GM12878 (cell line): ENCODE results near the gene CCSER1.

Experiments used
- BCL3 ChIP-seq: IDR thresholded peaks from 2 replicates; pipeline ENCODE4 v1.6.1; 2011; ENCODE audit warnings: borderline replicate concordance, low read depth, mild to moderate bottlenecking, moderate library complexity, low read length; ENCODE audit not compliant: insufficient read depth, poor library complexity, severe bottlenecking
- CREB1 ChIP-seq: IDR thresholded peaks from 2 replicates; pipeline ENCODE4 v1.6.1; 2012; ENCODE audit warnings: low read depth, mild to moderate bottlenecking, inconsistent platforms
- ETV6 ChIP-seq, 2 experiments: fragments of 450-650 bp in 1 of 2; IDR thresholded peaks in 1 of 2; conservative IDR thresholded peaks in 1 of 2; 2 replicates each; pipeline ENCODE4 v1.6.1; 2014; ENCODE audit warnings: antibody characterized with exemption in 1 of 2, borderline replicate concordance in 1 of 2, low read depth in 1 of 2, mild to moderate bottlenecking in 1 of 2, moderate library complexity in 1 of 2
- EZH2 ChIP-seq: IDR thresholded peaks from 2 replicates; pipeline ENCODE4 v1.6.1; 2012; ENCODE audit warnings: low read depth, mild to moderate bottlenecking, control low read depth, inconsistent platforms, low read length, borderline replicate concordance; ENCODE audit not compliant: control insufficient read depth
- KDM1A ChIP-seq: fragments of 200-600 bp; sonication (generic); IDR thresholded peaks from 2 replicates; pipeline ENCODE4 v1.6.1; 2016; ENCODE audit warnings: borderline replicate concordance
- MYC ChIP-seq: IDR thresholded peaks from 2 replicates; pipeline ENCODE4 v1.6.1; 2011; ENCODE audit warnings: mild to moderate bottlenecking, low read length, moderate library complexity, inconsistent platforms; ENCODE audit not compliant: insufficient read depth, insufficient replicate concordance, insufficient read length, severe bottlenecking
- NR2C2 ChIP-seq: IDR thresholded peaks from 2 replicates; pipeline ENCODE4 v1.6.1; 2011; ENCODE audit warnings: borderline replicate concordance, low read depth; ENCODE audit not compliant: control insufficient read depth, insufficient read length
- NR2F1 ChIP-seq: fragments of 450-650 bp; conservative IDR thresholded peaks from 2 replicates; pipeline ENCODE4 v1.6.1; 2017; ENCODE audit warnings: mild to moderate bottlenecking
- PAX8 ChIP-seq: fragments of 450-650 bp; IDR thresholded peaks from 2 replicates; pipeline ENCODE4 v1.6.1; 2017; ENCODE audit warnings: mild to moderate bottlenecking, moderate library complexity
- YY1 ChIP-seq: IDR thresholded peaks from 2 replicates; pipeline ENCODE4 v1.6.1; 2011; ENCODE audit warnings: low read depth, mild to moderate bottlenecking, low read length
- ZNF274 ChIP-seq: IDR thresholded peaks from one replicate; pipeline ENCODE4 v1.8.0; 2011; ENCODE audit not compliant: insufficient read length, insufficient read depth
- TF ChIP-seq, protein P1 (sequence below), 3 experiments: IDR thresholded peaks in 2 of 3; conservative IDR thresholded peaks in 1 of 3; 2 replicates each; pipeline ENCODE4 v1.5.1; 2011; ENCODE audit warnings: low read depth in 3 of 3, low read length in 3 of 3, mild to moderate bottlenecking in 3 of 3, control low read depth in 2 of 3, moderate library complexity in 2 of 3, inconsistent platforms in 1 of 3, mixed read lengths in 1 of 3; ENCODE audit not compliant: control insufficient read depth in 2 of 3, insufficient read depth in 1 of 3; ENCODE audit errors: extremely low read depth in 1 of 3
- TF ChIP-seq, protein P2 (sequence below): fragments of 450-650 bp; IDR thresholded peaks from 2 replicates; pipeline ENCODE4 v1.6.1; 2016; ENCODE audit warnings: mild to moderate bottlenecking, moderate library complexity, borderline replicate concordance
- TF ChIP-seq, protein P3 (sequence below): IDR thresholded peaks from 2 replicates; pipeline ENCODE4 v1.6.1; 2012; ENCODE audit warnings: mild to moderate bottlenecking, low read depth, low read length

GRCh38 chr4:91257721-91258120, 1130.5 kb downstream of the CCSER1 start:
- TF ChIP-seq EZH2 (no peak), MYC (no peak), BCL3 (no peak), ZNF274 (no peak), NR2F1 (no peak), PAX8 (no peak), YY1 (no peak), KDM1A (no peak), CREB1 (no peak), NR2C2 (no peak), ETV6 (conservative IDR thresholded peaks at IDR 0.05 in 1 of 2, IDR thresholded peaks at IDR 0.05 in 1 of 2; ENCODE audit: borderline replicate concordance in 1 of 2, low read depth in 1 of 2) (no peak)
- TF ChIP-seq, protein P1, sequence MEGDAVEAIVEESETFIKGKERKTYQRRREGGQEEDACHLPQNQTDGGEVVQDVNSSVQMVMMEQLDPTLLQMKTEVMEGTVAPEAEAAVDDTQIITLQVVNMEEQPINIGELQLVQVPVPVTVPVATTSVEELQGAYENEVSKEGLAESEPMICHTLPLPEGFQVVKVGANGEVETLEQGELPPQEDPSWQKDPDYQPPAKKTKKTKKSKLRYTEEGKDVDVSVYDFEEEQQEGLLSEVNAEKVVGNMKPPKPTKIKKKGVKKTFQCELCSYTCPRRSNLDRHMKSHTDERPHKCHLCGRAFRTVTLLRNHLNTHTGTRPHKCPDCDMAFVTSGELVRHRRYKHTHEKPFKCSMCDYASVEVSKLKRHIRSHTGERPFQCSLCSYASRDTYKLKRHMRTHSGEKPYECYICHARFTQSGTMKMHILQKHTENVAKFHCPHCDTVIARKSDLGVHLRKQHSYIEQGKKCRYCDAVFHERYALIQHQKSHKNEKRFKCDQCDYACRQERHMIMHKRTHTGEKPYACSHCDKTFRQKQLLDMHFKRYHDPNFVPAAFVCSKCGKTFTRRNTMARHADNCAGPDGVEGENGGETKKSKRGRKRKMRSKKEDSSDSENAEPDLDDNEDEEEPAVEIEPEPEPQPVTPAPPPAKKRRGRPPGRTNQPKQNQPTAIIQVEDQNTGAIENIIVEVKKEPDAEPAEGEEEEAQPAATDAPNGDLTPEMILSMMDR (IDR thresholded peaks at IDR 0.05 in 2 of 3, conservative IDR thresholded peaks at IDR 0.05 in 1 of 3; ENCODE audit: control insufficient read depth in 2 of 3, extremely low read depth in 1 of 3, insufficient read depth in 1 of 3, low read depth in 3 of 3, low read length in 3 of 3): no peak
- TF ChIP-seq, protein P2, sequence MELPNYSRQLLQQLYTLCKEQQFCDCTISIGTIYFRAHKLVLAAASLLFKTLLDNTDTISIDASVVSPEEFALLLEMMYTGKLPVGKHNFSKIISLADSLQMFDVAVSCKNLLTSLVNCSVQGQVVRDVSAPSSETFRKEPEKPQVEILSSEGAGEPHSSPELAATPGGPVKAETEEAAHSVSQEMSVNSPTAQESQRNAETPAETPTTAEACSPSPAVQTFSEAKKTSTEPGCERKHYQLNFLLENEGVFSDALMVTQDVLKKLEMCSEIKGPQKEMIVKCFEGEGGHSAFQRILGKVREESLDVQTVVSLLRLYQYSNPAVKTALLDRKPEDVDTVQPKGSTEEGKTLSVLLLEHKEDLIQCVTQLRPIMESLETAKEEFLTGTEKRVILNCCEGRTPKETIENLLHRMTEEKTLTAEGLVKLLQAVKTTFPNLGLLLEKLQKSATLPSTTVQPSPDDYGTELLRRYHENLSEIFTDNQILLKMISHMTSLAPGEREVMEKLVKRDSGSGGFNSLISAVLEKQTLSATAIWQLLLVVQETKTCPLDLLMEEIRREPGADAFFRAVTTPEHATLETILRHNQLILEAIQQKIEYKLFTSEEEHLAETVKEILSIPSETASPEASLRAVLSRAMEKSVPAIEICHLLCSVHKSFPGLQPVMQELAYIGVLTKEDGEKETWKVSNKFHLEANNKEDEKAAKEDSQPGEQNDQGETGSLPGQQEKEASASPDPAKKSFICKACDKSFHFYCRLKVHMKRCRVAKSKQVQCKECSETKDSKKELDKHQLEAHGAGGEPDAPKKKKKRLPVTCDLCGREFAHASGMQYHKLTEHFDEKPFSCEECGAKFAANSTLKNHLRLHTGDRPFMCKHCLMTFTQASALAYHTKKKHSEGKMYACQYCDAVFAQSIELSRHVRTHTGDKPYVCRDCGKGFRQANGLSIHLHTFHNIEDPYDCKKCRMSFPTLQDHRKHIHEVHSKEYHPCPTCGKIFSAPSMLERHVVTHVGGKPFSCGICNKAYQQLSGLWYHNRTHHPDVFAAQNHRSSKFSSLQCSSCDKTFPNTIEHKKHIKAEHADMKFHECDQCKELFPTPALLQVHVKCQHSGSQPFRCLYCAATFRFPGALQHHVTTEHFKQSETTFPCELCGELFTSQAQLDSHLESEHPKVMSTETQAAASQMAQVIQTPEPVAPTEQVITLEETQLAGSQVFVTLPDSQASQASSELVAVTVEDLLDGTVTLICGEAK: no peak
- TF ChIP-seq, protein P3, sequence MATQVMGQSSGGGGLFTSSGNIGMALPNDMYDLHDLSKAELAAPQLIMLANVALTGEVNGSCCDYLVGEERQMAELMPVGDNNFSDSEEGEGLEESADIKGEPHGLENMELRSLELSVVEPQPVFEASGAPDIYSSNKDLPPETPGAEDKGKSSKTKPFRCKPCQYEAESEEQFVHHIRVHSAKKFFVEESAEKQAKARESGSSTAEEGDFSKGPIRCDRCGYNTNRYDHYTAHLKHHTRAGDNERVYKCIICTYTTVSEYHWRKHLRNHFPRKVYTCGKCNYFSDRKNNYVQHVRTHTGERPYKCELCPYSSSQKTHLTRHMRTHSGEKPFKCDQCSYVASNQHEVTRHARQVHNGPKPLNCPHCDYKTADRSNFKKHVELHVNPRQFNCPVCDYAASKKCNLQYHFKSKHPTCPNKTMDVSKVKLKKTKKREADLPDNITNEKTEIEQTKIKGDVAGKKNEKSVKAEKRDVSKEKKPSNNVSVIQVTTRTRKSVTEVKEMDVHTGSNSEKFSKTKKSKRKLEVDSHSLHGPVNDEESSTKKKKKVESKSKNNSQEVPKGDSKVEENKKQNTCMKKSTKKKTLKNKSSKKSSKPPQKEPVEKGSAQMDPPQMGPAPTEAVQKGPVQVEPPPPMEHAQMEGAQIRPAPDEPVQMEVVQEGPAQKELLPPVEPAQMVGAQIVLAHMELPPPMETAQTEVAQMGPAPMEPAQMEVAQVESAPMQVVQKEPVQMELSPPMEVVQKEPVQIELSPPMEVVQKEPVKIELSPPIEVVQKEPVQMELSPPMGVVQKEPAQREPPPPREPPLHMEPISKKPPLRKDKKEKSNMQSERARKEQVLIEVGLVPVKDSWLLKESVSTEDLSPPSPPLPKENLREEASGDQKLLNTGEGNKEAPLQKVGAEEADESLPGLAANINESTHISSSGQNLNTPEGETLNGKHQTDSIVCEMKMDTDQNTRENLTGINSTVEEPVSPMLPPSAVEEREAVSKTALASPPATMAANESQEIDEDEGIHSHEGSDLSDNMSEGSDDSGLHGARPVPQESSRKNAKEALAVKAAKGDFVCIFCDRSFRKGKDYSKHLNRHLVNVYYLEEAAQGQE: no peak
